IMR-90 (cell line): ENCODE data around the gene ZBTB7B.

Source experiments
- CEBPB ChIP-seq: IDR thresholded peaks from 2 replicates; pipeline ENCODE4 v1.6.1; 2012; ENCODE audit warnings: low read depth, low read length, improper control_type of control experiment
- MAFK ChIP-seq: IDR thresholded peaks from 2 replicates; pipeline ENCODE4 v1.6.1; 2012; ENCODE audit warnings: low read depth, low read length, improper control_type of control experiment
- MAZ ChIP-seq: IDR thresholded peaks from 2 replicates; pipeline ENCODE4 v1.6.1; 2012; ENCODE audit warnings: low read depth, mild to moderate bottlenecking, low read length, improper control_type of control experiment, moderate library complexity, borderline replicate concordance
- POLR2A ChIP-seq: IDR thresholded peaks from 2 replicates; pipeline ENCODE4 v1.6.1; 2012; ENCODE audit warnings: mild to moderate bottlenecking, low read depth, low read length
- RAD21 ChIP-seq: IDR thresholded peaks from 2 replicates; pipeline ENCODE4 v1.6.1; 2012; ENCODE audit warnings: low read length, improper control_type of control experiment
- RCOR1 ChIP-seq: IDR thresholded peaks from 2 replicates; pipeline ENCODE4 v1.6.1; 2012; ENCODE audit warnings: mild to moderate bottlenecking, low read length, improper control_type of control experiment; ENCODE audit not compliant: insufficient replicate concordance
- SMC3 ChIP-seq: fragments of 150-350 bp; IDR thresholded peaks from 2 replicates; pipeline ENCODE4 v1.6.1; 2016; ENCODE audit warnings: low read depth, mild to moderate bottlenecking, antibody characterized with exemption, low read length, moderate library complexity
- USF2 ChIP-seq: fragments of 150-350 bp; IDR thresholded peaks from 2 replicates; pipeline ENCODE4 v1.6.1; 2017; ENCODE audit warnings: mild to moderate bottlenecking, antibody characterized with exemption, low read length, low read depth
- TF ChIP-seq, protein P1 (sequence below): conservative IDR thresholded peaks from 2 replicates; pipeline ENCODE4 v1.5.1; 2012; ENCODE audit warnings: mild to moderate bottlenecking, low read depth, low read length, improper control_type of control experiment

- TF ChIP-seq, protein P1, sequence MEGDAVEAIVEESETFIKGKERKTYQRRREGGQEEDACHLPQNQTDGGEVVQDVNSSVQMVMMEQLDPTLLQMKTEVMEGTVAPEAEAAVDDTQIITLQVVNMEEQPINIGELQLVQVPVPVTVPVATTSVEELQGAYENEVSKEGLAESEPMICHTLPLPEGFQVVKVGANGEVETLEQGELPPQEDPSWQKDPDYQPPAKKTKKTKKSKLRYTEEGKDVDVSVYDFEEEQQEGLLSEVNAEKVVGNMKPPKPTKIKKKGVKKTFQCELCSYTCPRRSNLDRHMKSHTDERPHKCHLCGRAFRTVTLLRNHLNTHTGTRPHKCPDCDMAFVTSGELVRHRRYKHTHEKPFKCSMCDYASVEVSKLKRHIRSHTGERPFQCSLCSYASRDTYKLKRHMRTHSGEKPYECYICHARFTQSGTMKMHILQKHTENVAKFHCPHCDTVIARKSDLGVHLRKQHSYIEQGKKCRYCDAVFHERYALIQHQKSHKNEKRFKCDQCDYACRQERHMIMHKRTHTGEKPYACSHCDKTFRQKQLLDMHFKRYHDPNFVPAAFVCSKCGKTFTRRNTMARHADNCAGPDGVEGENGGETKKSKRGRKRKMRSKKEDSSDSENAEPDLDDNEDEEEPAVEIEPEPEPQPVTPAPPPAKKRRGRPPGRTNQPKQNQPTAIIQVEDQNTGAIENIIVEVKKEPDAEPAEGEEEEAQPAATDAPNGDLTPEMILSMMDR: no peak
- TF ChIP-seq MAZ (no peak), POLR2A (no peak), MAFK (no peak), SMC3 (no peak), RAD21 (no peak), USF2 (no peak), CEBPB (no peak), RCOR1 (no peak)
Measured at GRCh38 chr1:155013632-155014031, 11.0 kb downstream of the ZBTB7B start.
